ENCODE measurements around the gene BANF2.

The BANF2 gene

GRCh38 chr20:17663486-17663885, 36.3 kb upstream of the BANF2 start:
- DNase-seq (ENCODE audit: low spot score), result no peak

DNA sequence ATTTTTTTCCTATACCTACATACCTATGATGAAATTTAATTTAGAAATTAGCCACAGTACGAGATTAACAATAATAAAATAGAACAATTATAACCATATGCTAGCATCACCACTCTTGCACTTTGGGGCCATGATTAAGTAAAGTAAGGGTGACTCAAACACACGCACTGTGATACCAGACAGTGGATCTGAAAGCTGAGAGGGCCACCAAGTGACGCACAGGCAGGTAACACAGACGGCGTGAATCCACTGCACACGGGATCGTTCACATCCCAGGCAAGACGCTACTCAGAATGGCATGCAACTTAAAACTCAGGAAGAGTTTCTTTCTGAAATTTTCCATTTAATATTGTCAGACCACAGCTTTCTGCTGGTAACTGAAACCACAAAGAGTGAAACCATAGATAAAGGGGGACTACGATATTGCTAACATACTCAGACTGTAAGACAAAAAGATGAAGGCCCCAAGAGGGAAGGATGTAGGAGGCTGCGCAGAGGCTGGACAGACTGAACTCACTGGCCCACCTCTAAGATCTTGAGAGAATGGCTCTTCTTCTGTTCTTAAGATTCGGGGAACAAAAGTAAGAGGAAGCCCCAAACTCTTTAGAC, 35.6 kb upstream of the BANF2 start:
- DNase-seq (ENCODE audit: low spot score), result no peak

DNA sequence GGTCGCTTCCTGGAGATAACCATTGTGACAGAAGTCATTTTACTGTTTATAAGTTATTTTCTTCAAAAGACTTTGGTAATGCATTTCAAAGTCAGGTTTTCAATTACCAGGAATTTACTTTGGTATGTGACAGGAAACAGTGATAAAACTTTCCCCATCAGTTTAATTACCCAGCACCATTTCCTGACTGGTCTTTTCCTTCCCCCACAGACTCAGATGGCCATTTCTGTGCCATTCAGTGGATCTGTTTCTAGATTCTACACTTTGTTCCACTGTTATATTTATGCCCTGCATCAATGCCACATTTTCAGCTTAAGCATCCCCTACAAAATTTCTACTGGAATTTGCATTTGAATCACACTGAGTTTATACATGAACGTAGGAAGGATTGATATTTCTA, 34.0 kb upstream of the BANF2 start:
- DNase-seq (ENCODE audit: low spot score), result no peak

DNA sequence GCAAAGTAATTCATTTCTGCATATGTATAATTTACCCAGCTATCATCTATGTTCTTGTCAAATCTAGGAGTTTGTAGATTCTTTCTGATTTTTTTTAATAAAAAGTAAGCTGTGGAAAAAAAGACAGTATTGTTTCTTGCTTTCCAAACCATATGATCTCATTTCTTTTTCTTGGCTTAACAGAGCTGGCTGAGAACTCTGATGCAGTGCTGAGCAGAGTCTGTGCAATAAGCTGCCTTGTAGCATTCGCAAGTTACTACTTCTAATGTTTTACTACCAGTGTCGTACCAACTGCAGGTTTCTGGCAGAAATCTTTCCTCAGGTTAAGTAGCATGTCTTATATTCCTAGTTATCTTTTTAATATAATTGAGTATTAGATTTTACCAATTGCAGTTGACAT, 33.3 kb upstream of the BANF2 start:
- no peak for DNase-seq (ENCODE audit: low spot score)

DNA sequence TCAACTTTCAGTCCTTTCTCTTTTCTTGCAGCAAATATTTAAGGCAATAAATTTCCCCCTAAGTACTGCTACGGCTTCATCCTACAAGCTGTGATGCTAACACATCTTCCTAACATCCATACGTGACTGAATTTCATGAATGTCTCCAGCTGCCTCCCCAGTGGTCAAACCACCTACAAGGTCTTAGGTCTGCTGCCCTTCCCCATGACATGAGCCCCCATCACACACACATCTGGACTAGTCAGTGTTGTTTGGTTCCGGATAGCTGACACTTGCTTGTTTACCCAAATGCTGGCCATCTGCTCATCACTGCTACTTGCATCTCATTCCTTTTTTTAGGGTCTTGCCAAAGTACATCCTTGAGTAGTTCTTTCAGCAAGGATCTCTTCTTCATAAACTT, 32.3 kb upstream of the BANF2 start:
- DNase-seq (ENCODE audit: low spot score), result no peak

GRCh38 chr20:17668432-17668831, 31.3 kb upstream of the BANF2 start:
- no peak for DNase-seq (ENCODE audit: low spot score)

DNA sequence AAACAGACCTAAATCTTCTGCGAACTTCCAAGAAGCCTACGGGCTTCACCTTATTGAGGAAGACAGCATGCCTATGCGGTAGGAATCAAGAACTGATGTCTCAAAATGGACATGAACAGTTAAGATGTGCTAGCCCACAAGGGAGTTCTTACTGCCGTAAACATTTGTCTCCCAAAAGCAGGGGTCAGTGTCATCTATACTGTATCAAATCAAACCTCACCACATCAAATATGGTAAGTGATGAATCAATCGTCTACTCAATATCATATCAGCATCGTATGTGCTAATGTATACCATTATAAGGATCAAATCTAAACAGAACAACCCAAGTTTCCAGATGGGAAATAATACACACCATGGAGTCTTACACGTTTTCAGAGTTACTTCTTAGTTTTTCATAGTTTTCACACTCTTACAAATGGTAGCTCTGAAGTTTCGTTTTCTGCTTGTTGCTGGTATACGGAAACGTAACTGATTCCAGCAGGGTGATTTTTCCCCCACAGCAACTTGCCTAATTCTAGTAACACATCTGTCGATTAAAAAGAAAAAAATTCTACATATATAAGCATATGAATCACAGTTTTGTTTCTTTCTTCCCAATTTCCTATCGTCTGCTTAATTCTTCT, 30.3 kb upstream of the BANF2 start:
- no peak for DNase-seq (ENCODE audit: low spot score)

GRCh38 chr20:17671011-17671410, 28.8 kb upstream of the BANF2 start:
- DNase-seq (ENCODE audit: low spot score), result no peak

GRCh38 chr20:17671565-17671964, 28.2 kb upstream of the BANF2 start:
- no peak for DNase-seq (ENCODE audit: low spot score)

DNA sequence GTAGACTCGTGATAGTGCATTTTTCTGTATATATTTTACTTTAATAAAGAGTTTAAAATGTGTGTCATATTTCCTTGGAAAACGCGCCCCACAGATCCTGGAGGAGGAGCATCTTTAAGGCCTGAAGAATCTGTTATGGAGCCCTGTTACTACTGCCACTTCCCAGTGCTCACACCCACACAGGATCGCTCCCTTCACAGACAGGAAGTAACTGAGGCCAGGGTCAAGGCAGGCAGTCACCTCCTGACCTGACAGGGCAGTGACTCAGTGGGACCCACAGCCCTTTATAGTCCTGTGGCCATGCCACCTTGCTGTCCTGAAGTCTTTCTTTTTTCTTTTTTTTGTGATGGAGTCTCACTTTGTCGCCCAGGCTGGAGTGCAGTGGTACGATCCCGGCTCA, 26.7 kb upstream of the BANF2 start:
- DNase-seq (ENCODE audit: low spot score), result no peak

DNA sequence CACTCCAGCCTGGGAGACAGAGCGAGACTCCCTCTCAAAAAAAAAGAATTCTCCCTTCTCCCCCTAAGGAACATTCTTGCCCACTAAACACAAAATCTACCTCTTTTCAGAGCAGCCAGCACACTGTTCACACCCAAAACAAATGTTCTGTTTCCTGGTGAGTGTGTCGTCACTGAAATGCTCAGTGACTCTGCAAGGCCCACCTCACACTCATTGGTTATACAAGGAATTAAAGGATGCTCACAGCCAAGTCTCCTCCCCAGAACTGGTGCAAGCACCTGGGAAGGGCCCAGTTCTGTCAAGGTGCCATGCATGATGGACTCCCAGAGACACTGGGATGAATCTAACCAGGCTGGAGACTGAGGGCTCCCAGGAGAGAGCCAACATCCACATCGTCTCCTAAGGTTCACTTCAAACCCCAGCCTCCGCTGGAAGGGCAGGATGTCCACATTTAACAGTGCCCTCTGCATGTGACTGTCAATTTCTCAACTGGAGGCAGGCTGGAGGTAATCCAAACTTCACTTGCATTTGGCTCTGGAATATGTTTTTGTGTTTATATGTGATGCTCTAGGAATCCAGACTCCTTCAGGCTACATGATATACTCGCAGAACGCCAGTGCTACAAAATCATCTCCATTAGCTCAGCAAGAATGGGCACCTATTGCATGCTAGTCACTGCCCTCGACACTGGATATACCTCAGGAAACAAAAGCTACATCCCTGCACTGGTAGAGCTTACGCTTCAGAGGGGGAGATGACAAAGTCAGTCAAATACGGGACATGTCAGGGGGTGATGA, 24.8 kb upstream of the BANF2 start:
- DNase-seq (ENCODE audit: low spot score), result no peak

DNA sequence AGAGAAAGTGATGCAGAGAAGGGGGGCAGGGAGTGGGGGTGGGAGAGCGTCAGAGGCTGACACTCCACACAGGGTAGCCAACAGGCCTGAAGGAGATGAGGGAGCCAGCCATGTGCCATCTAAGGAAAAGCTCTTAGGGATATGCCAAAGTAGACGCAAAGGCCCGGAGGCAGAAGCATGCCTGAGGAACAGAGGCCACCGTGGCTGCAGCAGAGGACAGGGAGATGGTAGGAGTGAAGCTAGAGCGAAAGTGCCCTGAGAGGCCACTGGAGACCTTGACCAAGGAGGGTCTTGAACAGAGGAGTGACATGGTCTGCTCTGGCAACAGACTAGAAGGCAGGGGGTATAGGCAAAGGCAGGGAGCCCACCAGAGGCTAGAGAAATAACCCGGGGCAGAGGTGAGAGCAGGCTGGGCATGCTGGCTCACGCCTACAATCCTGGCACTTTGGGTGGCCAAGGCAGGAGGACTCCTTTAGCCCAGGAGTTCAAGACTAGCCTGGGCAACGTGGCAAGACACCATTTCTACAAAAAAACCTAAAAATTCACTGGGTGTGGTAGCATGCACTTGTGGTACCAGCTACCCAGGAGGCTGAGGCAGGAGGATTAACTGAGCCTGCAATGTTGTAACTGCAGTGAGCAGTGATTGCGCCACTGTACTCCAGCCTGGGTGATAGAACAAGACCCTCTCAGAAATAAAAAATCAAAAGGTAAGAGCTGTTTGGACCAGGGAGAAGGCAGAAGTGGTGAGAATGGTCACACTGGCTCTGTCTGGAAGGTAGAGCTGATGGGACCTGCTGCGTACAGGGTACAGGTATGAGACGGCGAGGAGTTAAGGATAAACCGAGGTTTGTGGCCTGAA, 24.0 kb upstream of the BANF2 start:
- DNase-seq (ENCODE audit: low spot score), result no peak

DNA sequence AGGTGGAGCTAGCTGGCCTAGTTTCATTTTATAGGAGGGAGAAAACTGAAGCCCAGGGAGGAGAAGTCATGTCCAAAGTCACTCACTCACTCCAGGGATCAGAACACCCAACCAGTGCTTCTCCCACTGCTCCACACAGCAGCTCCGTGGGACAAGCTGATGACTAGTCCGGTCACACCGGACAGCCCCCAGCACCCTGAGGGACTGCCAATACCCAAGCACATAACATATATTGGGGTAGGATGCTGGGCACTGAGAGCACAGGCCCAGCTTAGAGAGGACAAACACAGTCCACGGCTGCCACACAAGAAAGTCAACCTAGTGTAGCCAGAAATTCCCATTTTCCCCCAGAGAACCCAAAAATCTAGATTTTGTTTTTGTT, 23.4 kb upstream of the BANF2 start:
- no peak for DNase-seq (ENCODE audit: low spot score)

DNA sequence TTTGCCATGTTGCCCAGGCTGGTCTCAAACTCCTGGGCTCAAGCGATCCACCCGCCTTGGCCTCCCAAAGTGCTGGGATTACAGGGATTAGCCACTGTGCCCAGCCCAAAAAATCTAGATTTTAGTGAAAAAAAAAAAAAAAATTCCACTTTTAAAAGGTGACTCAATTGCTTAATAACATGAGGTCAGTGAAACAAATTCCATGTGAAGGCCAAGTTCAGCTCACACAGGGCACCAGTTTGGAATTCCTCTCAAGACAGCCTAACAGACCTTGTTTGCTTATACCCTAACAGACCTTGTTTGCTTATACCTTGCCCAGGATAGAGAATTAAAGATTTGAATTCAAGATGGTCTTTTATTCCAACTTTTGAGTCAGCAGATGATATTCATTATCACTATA, 22.8 kb upstream of the BANF2 start:
- no peak for DNase-seq (ENCODE audit: low spot score)

DNA sequence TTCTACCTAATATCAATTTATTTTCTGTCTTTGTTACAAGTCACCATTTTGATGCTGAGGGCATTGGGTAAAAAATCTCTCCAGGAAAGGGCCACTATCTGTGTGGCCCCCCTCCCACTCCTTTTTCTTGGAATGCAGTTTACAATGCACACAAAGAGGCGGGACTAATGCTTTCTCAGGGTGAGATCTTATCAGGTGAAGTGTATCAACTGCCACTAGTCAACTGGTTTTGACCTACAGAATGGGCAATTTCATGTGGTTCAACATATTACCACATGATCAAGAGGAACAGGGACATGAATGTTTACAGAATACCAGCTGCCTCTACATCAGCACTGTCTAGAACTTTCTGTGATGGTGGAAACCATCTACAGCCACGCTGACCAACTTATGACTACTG, 21.5 kb upstream of the BANF2 start:
- DNase-seq (ENCODE audit: low spot score), result no peak

GRCh38 chr20:17678886-17679285, 20.9 kb upstream of the BANF2 start:
- no peak for DNase-seq (ENCODE audit: low spot score)

GRCh38 chr20:17679941-17680835, 19.6 kb upstream of the BANF2 start:
- peak; percentile 29 for DNase-seq (ENCODE audit: low spot score)

- peak; percentile 30 for DNase-seq (ENCODE audit: low spot score)
Measured at GRCh38 chr20:17680836-17681725, 18.7 kb upstream of the BANF2 start.

GRCh38 chr20:17681726-17682102, 18.1 kb upstream of the BANF2 start:
- DNase-seq (ENCODE audit: low spot score), result no peak

Measured in SK-N-DZ (cell line).